ENCODE measurements around the gene BOLL. TPM values are rescaled to one million over a fixed set of nuclear protein-coding genes. Genes with fewer than 3 reads are reported as not detected.
"Not testable (repeated sequence)": the region's sequence is repeated elsewhere in the genome, so short reads cannot be mapped to it uniquely, and the experiment has no call there.

Gene BOLL
- total RNA-seq (not detected), polyA plus RNA-seq (ENCODE audit: insufficient read length in 6 of 6) (under 1 TPM in 1 of 6 donors, not detected in 5; 0.10 TPM)
- long read RNA-seq, donor 1 = 0 reads
- long read RNA-seq, donor 2 = 0 reads
- long read RNA-seq, donor 3 = 0 reads
- long read RNA-seq, donor 4 = 0 reads
- long read RNA-seq, donor 5 = 0 reads
- long read RNA-seq, donor 6 = 0 reads
- long read RNA-seq, donor 7 = 0 reads
- long read RNA-seq, donor 8 = 0 reads
- long read RNA-seq, donor 9 = 0 reads
- long read RNA-seq, donor 10 = 0 reads
- long read RNA-seq, donor 11 = 0 reads
- long read RNA-seq, donor 12 = 0 reads

DNA sequence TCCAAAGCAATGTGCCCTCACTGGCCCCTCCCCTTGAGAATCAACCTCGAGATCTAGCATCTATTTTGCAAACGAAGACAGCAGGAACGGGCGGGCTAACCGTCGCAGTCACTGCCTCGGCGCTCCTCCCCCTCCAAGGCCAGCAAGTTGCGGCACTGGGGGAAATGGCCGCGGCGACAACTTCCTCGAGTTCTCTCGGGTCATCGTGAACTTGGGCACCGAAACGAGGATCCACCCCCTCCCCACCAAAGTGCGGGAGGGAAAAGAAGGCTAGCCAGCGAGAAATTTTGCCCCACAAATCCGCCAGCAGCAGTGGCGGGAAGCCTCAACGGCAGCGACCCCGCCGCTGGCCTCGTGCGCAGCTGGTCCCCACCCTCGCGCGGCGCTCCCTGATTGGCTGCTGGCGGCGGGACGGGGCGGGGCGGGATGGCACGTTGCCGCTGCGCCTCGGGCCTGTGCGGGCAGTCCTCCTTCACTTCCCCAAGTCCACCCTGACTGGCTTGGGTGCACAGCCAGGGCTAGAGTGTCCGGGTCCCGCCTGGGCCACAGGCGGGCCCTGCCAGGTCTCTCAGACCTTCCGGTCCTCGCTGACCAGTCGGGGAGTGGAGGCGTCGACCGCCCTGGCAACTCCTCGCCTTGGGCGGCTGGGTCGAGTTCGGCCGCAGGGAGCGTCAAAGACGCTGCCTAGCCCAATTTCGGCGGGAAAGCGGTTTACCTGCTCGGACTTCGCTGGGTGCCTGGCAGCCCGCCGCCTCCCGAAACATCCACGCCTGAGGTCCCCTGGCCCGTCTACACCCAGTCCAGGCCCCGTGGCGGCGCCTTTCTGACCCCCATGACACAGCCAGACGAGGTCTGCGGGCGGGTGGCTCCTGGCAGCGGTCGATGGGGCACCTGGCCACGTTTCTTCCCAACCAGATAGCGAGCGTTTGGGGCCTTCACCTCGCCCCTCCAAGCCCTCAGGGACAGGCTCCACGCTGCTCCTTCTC lies at the start of gene BOLL:
BOLL (minus strand) TSS at position 364 of the 986 bp plus-strand sequence. CDS start 3,469 bp downstream, outside the sequence.
- intact Hi-C loops (cut with DNase I) = no loop called here
- Histone ChIP-seq H3K4me1 (peaks cover 0 to 11% of the 10 kb centered on the region in 2 donors), H3K4me3 (peak within 1 kb of the TSS; percentile 21 to 42), H3K9me3 (peaks cover 0 to 2% of the 10 kb centered on the region in 2 donors), H3K27ac (no peak within 1 kb of the TSS), H3K36me3 (no peaks in the 10 kb centered on the region), H3K27me3 (peaks cover 17 to 32% of the 10 kb centered on the region in 2 donors)
- DNase-seq (peak in 1 of 4 donors; percentile 71), ATAC-seq (no peak)
- TF ChIP-seq CTCF (IDR thresholded peaks at IDR 0.05) = no peak

GRCh38 chr2:197834771-197835170 lies 49.7 kb upstream of the BOLL start:
- H3K4me3 ChIP-seq; H3K27me3 ChIP-seq; intact Hi-C loops (cut with DNase I): not testable (repeated sequence)

GRCh38 chr2:197828464-197829135 lies 43.5 kb upstream of the BOLL start:
- no peaks in the 10 kb centered on the region for H3K27me3 ChIP-seq
- no peak overlapping the region for H3K27ac ChIP-seq
- H3K36me3 ChIP-seq = no peaks in the 10 kb centered on the region
- peaks cover 0 to 7% of the 10 kb centered on the region in 2 donors for H3K9me3 ChIP-seq
- no peaks in the 10 kb centered on the region for H3K4me1 ChIP-seq
- no peak for TF ChIP-seq CTCF (IDR thresholded peaks at IDR 0.05)
- intact Hi-C loops (cut with DNase I) = no loop called here
- ATAC-seq = no peak
- DNase-seq = no peak
- no peak overlapping the region for H3K4me3 ChIP-seq

More at GRCh38 chr2:197834771-197835170, 49.7 kb upstream of the BOLL start:
- DNase-seq, ATAC-seq, H3K36me3 ChIP-seq, H3K9me3 ChIP-seq, H3K27ac ChIP-seq: not testable (repeated sequence)
- peaks cover 0 to 16% of the 10 kb centered on the region in 2 donors for H3K4me1 ChIP-seq

- ATAC-seq = no peak
- Histone ChIP-seq H3K4me1 (no peaks in the 10 kb centered on the region), H3K9me3 (peaks cover 0 to 3% of the 10 kb centered on the region in 2 donors), H3K36me3 (no peaks in the 10 kb centered on the region), H3K4me3 (no peak overlapping the region), H3K27ac (no peak overlapping the region), H3K27me3 (no peaks in the 10 kb centered on the region)
- no peak for TF ChIP-seq CTCF (IDR thresholded peaks at IDR 0.05)
- intact Hi-C loops (cut with DNase I) = no loop called here
- no peak for DNase-seq
These were observed 42.5 kb upstream of the BOLL start for GRCh38 chr2:197827618-197828017.

GRCh38 chr2:197822333-197822732 lies 37.2 kb upstream of the BOLL start:
- ATAC-seq (peak; percentile 54), DNase-seq (no peak)
- intact Hi-C loops (cut with DNase I) = no loop called here
- Histone ChIP-seq H3K9me3 (no peaks in the 10 kb centered on the region), H3K27me3 (no peaks in the 10 kb centered on the region), H3K4me1 (no peaks in the 10 kb centered on the region), H3K4me3 (no peak overlapping the region), H3K27ac (no peak overlapping the region), H3K36me3 (no peaks in the 10 kb centered on the region)
- TF ChIP-seq CTCF (IDR thresholded peaks at IDR 0.05) = no peak

Measured in left lung (tissue), 14 donors.